MM.1S (cell line): ENCODE measurements around the gene RASSF9.

Experiments
- CTCF ChIP-seq: fragments of 300-600 bp; sonication (generic); IDR thresholded peaks from 2 replicates; pipeline ENCODE4 v1.5.1; 2016; ENCODE audit warnings: antibody characterized with exemption, low read length, mixed read lengths
- EZH2 ChIP-seq: fragments of 300-600 bp; sonication (generic); optimal IDR thresholded peaks from 2 replicates; pipeline ENCODE3; 2017; ENCODE audit warnings: low read depth, mild to moderate bottlenecking, antibody characterized with exemption, low read length, mixed read lengths
- EZH2phosphoT487 ChIP-seq: fragments of 300-600 bp; sonication (generic); IDR thresholded peaks from 2 replicates; pipeline ENCODE4 v1.6.1; 2018; ENCODE audit warnings: antibody characterized with exemption, low read length

GRCh38 chr12:85828576-85828975 lies 7.6 kb downstream of the RASSF9 start:
- TF ChIP-seq EZH2 (no peak), CTCF (no peak), EZH2phosphoT487 (no peak)
